ENCODE data around the gene R3HDM2.
"Not testable (repeated sequence)": the region's sequence is repeated elsewhere in the genome, so short reads cannot be mapped to it uniquely, and the experiment has no call there.

The R3HDM2 gene

GRCh38 chr12:57320639-57321038, 110.2 kb downstream of the R3HDM2 start:
- DNase-seq, result no peak

- no peak for DNase-seq
Measured at GRCh38 chr12:57319678-57320469, 111.0 kb downstream of the R3HDM2 start.

- no peak for DNase-seq
Measured at GRCh38 chr12:57315681-57316080, 115.2 kb downstream of the R3HDM2 start.

GRCh38 chr12:57312287-57312686, 118.6 kb downstream of the R3HDM2 start:
- not testable (repeated sequence) for DNase-seq

- DNase-seq, result no peak
Measured at GRCh38 chr12:57309420-57309819, 121.4 kb downstream of the R3HDM2 start.

GRCh38 chr12:57300961-57301584, 129.8 kb downstream of the R3HDM2 start:
- DNase-seq, result no peak

GRCh38 chr12:57299514-57300016, 131.3 kb downstream of the R3HDM2 start:
- DNase-seq, result no peak

GRCh38 chr12:57296291-57296690, 134.6 kb downstream of the R3HDM2 start:
- no peak for DNase-seq

GRCh38 chr12:57282073-57282472, 148.8 kb downstream of the R3HDM2 start:
- not testable (repeated sequence) for DNase-seq

GRCh38 chr12:57280211-57281062, 150.4 kb downstream of the R3HDM2 start:
- peak; percentile 59 for DNase-seq

- no peak for DNase-seq
Measured at GRCh38 chr12:57278465-57279381, 152.1 kb downstream of the R3HDM2 start.

- DNase-seq, result no peak
Measured at GRCh38 chr12:57276935-57277563, 153.8 kb downstream of the R3HDM2 start.

- not testable (repeated sequence) for DNase-seq
Measured at GRCh38 chr12:57276233-57276632, 154.6 kb downstream of the R3HDM2 start.

- no peak for DNase-seq
Measured at GRCh38 chr12:57273516-57273915, 157.3 kb downstream of the R3HDM2 start.

GRCh38 chr12:57272337-57273151, 158.3 kb downstream of the R3HDM2 start:
- DNase-seq, result no peak

- DNase-seq, result no peak
Measured at GRCh38 chr12:57270966-57271470, 159.8 kb downstream of the R3HDM2 start.

- no peak for DNase-seq
Measured at GRCh38 chr12:57268264-57268663, 162.6 kb downstream of the R3HDM2 start.

GRCh38 chr12:57266681-57267080, 164.2 kb downstream of the R3HDM2 start:
- no peak for DNase-seq

GRCh38 chr12:57263096-57263495, 167.7 kb downstream of the R3HDM2 start:
- DNase-seq, result no peak

- no peak for DNase-seq
Measured at GRCh38 chr12:57262126-57262822, 168.6 kb downstream of the R3HDM2 start.
